Fibroblast of mammary gland (primary cell): ENCODE results near the gene RNF126.
A peak's percentile ranks its signal among the peaks of the same experiment; 100 is the strongest.
"Not testable (repeated sequence)": the region's sequence is repeated elsewhere in the genome, so short reads cannot be mapped to it uniquely, and the experiment has no call there.

Experiments used
- DNase-seq: peaks from one replicate; pipeline ENCODE4 v3.0.0-alpha.2; 2010; ENCODE audit warnings: low read depth
- H3K4me3 ChIP-seq: 2 replicates; pipeline ENCODE4 v1.5.1; 2011; ENCODE audit warnings: low read depth, mild to moderate bottlenecking, low read length, moderate library complexity; ENCODE audit not compliant: control insufficient read depth
- CTCF ChIP-seq: conservative IDR thresholded peaks from 2 replicates; pipeline ENCODE4 v1.5.1; 2011; ENCODE audit warnings: low read depth, low read length, inconsistent platforms; ENCODE audit not compliant: control insufficient read depth, insufficient read depth

The RNF126 gene

DNA sequence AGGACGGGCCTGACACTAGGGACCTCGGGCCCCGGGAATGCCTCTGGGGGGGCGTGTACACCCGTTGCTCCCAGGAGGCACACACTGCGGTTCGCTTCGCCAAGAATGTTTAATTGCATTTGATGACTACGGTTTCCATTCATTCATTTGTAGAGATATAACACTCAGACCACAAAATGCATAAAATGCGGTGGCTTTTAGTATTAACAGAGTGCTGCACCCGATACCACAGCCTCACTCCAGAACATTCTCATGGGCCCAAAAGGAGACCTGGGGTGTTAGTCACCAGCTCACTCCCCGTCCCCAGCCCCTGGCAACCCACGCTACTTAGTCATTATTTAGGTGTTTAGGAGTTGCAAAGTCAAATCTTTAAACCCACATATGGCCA is 51.5 kb downstream of the RNF126 start:
- TF ChIP-seq CTCF: no peak

DNA sequence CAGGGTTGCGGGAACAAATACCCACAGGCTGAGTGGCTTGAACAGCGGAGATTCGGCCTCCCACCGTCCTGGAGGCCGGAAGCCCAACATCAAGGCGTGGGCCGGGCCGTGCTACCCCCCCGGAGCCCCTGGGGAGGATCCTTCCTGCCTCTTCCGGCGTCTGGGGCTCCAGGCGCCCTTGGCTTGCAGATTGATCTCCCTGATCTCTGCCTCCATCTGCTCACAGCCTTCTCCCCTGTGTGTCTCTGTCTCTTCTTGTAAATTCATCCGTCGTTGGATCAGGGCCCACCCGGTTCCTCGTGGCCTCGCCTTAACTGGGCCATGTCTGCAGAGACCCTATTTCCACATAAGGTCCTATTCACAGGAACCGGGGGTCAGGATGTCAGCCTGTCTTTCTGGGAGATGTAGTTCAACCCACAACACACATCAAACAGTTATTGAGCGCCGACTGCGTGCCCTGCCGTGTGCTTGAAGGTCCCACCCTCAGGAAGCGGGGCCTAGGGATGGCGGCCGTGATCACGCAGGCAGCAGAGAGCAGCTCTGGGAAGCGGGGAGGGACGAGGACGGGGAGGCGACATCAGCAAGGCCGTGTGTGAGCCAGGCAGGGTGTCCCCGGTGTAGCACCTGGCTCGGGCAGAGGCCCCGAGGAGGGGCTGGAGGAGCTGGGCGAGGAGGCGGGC is 52.1 kb downstream of the RNF126 start:
- DNase-seq: peak; percentile 72
- no peak overlapping the region for H3K4me3 ChIP-seq
- TF ChIP-seq CTCF: no peak

More for the DNA sequence above, 51.5 kb downstream of the RNF126 start:
- H3K4me3 ChIP-seq: no peak overlapping the region
- peak; percentile 94 for DNase-seq

- no peak overlapping the region for H3K4me3 ChIP-seq
- TF ChIP-seq CTCF: no peak
- no peak for DNase-seq
Observed at GRCh38 chr19:610071-610800, 52.8 kb downstream of the RNF126 start.

DNA sequence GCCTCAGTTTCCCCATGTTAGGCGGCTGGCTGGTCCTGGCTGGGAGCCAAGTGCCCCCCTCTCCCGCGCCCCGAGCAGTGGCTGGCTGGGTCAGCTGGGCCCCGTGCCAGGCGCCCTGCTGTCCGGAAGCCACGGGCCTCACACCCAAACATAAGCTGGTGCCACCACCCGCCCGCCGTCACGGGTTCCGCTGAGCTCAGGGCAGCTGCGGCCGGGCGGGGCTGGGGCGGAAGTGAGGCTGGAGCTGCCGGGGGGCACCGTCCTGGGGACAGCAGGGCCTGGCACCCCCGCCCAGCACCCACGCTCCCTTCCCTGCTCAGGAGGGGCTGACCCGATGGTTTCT is 54.0 kb downstream of the RNF126 start:
- DNase-seq: no peak
- H3K4me3 ChIP-seq: no peak overlapping the region
- TF ChIP-seq CTCF: no peak

DNA sequence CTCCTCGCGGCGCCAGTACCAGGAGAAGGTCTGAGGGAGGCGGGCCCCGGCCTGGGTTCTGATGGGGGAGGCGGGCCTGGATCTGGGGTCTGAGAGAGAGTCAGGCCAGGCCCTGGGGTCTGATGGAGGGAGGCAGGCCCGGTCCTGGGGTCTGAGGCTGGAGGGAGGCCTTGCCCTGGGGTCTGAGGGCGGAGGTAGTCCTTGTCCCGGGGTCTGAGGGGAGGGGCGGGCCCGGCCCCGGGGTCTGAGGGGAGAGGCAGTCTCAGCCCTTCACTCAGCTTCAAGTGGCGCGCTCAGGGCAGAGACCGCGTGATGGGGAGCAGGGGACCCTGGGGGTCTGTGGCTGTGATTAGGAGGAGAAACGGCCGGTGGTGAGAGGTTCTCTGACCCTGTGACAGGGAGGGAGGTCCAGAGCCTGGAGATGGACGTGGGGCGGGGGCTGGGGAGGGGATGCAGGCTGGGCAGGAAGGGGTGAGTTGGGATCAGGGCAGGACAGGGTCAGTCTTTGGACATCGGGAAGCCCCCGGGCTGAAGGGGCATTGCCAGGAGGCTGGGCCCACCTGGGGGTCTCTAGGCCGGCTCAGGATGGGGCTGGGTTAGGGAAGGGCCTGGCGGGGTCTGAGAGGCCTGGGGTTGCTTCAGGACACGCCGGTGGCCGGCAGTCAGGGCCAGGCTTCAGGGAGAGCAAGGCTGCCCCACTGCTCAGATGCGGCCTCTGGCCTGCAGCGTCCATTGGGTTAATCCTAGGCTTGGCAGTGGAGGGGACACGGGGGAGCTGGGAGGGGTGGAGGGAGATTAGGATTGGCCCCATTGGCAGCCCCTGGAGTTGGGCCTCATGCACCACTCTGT is 54.6 kb downstream of the RNF126 start:
- no peak overlapping the region for H3K4me3 ChIP-seq
- TF ChIP-seq CTCF: no peak
- DNase-seq: no peak

GRCh38 chr19:607301-608154 is 55.5 kb downstream of the RNF126 start:
- TF ChIP-seq CTCF: no peak
- no peak for DNase-seq
- H3K4me3 ChIP-seq: no peak overlapping the region

GRCh38 chr19:605061-605971 is 57.7 kb downstream of the RNF126 start:
- H3K4me3 ChIP-seq, DNase-seq: not testable (repeated sequence)
